ENCODE results near the gene MINDY4B.

Gene MINDY4B

GRCh38 chr3:150843241-150843640 lies 62.0 kb downstream of the MINDY4B start:
- DNase-seq: no peak

GRCh38 chr3:150840802-150841515 lies 64.3 kb downstream of the MINDY4B start:
- DNase-seq: no peak

GRCh38 chr3:150830745-150831144 lies 74.5 kb downstream of the MINDY4B start:
- no peak for DNase-seq

GRCh38 chr3:150830094-150830681 lies 75.1 kb downstream of the MINDY4B start:
- peak; percentile 33 for DNase-seq

GRCh38 chr3:150829408-150829807 lies 75.8 kb downstream of the MINDY4B start:
- no peak for DNase-seq

GRCh38 chr3:150828997-150829396 lies 76.2 kb downstream of the MINDY4B start:
- no peak for DNase-seq

- no peak for DNase-seq
Measured at GRCh38 chr3:150828261-150828660, 77.0 kb downstream of the MINDY4B start.

- no peak for DNase-seq
Measured at GRCh38 chr3:150826466-150827282, 78.6 kb downstream of the MINDY4B start.

GRCh38 chr3:150825916-150826377 lies 79.3 kb downstream of the MINDY4B start:
- no peak for DNase-seq

- DNase-seq: no peak
Measured at GRCh38 chr3:150825192-150825915, 79.9 kb downstream of the MINDY4B start.

GRCh38 chr3:150823277-150823676 lies 82.0 kb downstream of the MINDY4B start:
- DNase-seq: no peak

- DNase-seq: no peak
Measured at GRCh38 chr3:150822636-150823035, 82.6 kb downstream of the MINDY4B start.
